GM12891 (cell line): ENCODE results near the gene AOC2.

Experiments used
- PAX5 ChIP-seq: IDR thresholded peaks from 2 replicates; pipeline ENCODE4 v1.6.1; 2011; ENCODE audit warnings: low read length, moderate library complexity, mild to moderate bottlenecking; ENCODE audit not compliant: insufficient read depth, severe bottlenecking
- POLR2A ChIP-seq: IDR thresholded peaks from 2 replicates; pipeline ENCODE4 v1.6.1; 2011; ENCODE audit warnings: low read depth, low read length, control low read depth
- SPI1 ChIP-seq: IDR thresholded peaks from 2 replicates; pipeline ENCODE4 v1.6.1; 2011; ENCODE audit warnings: low read depth, low read length, control low read depth
- TAF1 ChIP-seq: IDR thresholded peaks from 2 replicates; pipeline ENCODE4 v1.6.1; 2011; ENCODE audit warnings: low read depth, low read length, control low read depth

DNA sequence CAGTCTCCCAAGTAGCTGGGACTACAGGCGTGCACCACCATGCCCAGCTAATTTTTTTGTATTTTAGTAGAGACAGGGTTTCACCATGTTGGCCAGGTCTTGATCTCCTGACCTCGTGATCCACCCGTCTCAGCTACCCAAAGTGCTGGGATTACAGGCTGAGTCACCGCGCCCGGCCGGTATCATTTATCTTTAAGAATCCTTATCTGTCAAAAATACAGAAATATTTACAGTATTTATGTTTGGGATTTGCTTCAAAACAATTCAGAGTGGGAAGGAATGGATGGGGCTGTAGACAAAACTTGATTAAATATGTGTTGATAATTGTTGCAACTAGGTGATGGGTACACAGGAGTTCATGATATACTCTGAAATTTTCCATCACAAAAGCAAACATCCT, 23.2 kb upstream of the AOC2 start:
- TF ChIP-seq POLR2A (no peak), SPI1 (no peak), TAF1 (no peak), PAX5 (no peak)
